Stimulated activated CD8-positive, alpha-beta memory T cell treated with anti-CD3 and anti-CD28 coated beads, Interleukin-2, amount 100 ng/mL, for 48 hours (primary cell): ENCODE data around the gene NT5C1B.

Source experiments
- DNase-seq, 2 donors: peaks; one replicate each; pipeline ENCODE4 v3.0.0-alpha.2; 2020; ENCODE audit warnings: low read depth in 2 of 2

The NT5C1B gene

GRCh38 chr2:18514526-18515461 is 74.6 kb downstream of the NT5C1B start:
- no peak for DNase-seq
